Body of pancreas (tissue), 4 donors: ENCODE data around the gene ENTPD6.

Experiments used
- POLR2A ChIP-seq, 3 donors: fragments of 450-650 bp; IDR thresholded peaks; one replicate each; pipeline ENCODE4 v1.6.1; 2016; ENCODE audit warnings: antibody characterized with exemption in 3 of 3, mild to moderate bottlenecking in 2 of 3
- TF ChIP-seq, protein P1 (sequence below), 7 experiments: fragments of 450-650 bp in 4 of 7; fragments of 200-600 bp in 3 of 7; sonication (generic) in 3 of 7; IDR thresholded peaks; one replicate each; pipeline ENCODE4 v1.5.1; 2016 to 2019; ENCODE audit warnings: antibody characterized with exemption in 7 of 7

DNA sequence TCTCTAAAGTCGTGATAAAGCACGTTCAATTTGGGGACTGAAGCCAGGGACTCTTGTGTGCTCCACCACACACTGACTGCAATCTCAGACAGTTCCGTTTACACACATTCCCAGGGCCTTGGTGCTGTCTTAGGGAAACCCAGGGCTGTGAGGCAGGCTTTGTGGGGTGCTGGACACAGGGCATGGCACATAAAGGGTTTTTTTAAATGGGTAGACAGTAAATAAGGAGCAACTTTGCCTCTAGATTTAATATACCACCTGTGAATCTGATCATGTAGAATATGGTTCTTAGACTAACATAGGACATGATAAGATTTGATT is 2.3 kb downstream of the ENTPD6 start:
- no peak for TF ChIP-seq POLR2A (IDR thresholded peaks at IDR 0.05)
- TF ChIP-seq, protein P1, sequence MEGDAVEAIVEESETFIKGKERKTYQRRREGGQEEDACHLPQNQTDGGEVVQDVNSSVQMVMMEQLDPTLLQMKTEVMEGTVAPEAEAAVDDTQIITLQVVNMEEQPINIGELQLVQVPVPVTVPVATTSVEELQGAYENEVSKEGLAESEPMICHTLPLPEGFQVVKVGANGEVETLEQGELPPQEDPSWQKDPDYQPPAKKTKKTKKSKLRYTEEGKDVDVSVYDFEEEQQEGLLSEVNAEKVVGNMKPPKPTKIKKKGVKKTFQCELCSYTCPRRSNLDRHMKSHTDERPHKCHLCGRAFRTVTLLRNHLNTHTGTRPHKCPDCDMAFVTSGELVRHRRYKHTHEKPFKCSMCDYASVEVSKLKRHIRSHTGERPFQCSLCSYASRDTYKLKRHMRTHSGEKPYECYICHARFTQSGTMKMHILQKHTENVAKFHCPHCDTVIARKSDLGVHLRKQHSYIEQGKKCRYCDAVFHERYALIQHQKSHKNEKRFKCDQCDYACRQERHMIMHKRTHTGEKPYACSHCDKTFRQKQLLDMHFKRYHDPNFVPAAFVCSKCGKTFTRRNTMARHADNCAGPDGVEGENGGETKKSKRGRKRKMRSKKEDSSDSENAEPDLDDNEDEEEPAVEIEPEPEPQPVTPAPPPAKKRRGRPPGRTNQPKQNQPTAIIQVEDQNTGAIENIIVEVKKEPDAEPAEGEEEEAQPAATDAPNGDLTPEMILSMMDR (IDR thresholded peaks at IDR 0.05) = no peak
